Measurements from ENCODE around the gene DBR1.

- TF ChIP-seq POLR2A (IDR thresholded peaks at IDR 0.05) = peak in 1 of 2 donors; percentile 29
- TF ChIP-seq CTCF (IDR thresholded peaks at IDR 0.05) = no peak
These were observed 13.5 kb upstream of the DBR1 start for GRCh38 chr3:138188013-138188730.

Data from sigmoid colon (tissue), 3 donors.